GM20000 (cell line): ENCODE results near the gene FBXL17.

Experiments used
- DNase-seq: peaks from one replicate; pipeline ENCODE4 v3.0.0; 2012; ENCODE audit warnings: low spot score
- CTCF ChIP-seq: IDR thresholded peaks from 2 replicates; pipeline ENCODE4 v1.5.1; 2012; ENCODE audit warnings: mild to moderate bottlenecking, control low read depth; ENCODE audit errors: extremely low read depth, missing control alignments

The FBXL17 gene

GRCh38 chr5:108024986-108025385, 356.9 kb downstream of the FBXL17 start:
- TF ChIP-seq CTCF: no peak
- DNase-seq: no peak

- DNase-seq: no peak
- TF ChIP-seq CTCF: no peak
Observed at GRCh38 chr5:108016101-108016500, 365.8 kb downstream of the FBXL17 start.

GRCh38 chr5:108006791-108007190, 375.1 kb downstream of the FBXL17 start:
- no peak for DNase-seq
- no peak for TF ChIP-seq CTCF

- peak; percentile 55 for DNase-seq
- no peak for TF ChIP-seq CTCF
Observed at GRCh38 chr5:108003178-108003577, 378.7 kb downstream of the FBXL17 start.

GRCh38 chr5:108001222-108001621, 380.7 kb downstream of the FBXL17 start:
- no peak for DNase-seq

GRCh38 chr5:107997338-107997980, 384.4 kb downstream of the FBXL17 start:
- no peak for DNase-seq
- TF ChIP-seq CTCF: no peak

More at GRCh38 chr5:108001222-108001621, 380.7 kb downstream of the FBXL17 start:
- no peak for TF ChIP-seq CTCF

- DNase-seq: no peak
- no peak for TF ChIP-seq CTCF
Observed at GRCh38 chr5:107993341-107993740, 388.6 kb downstream of the FBXL17 start.
